Activated naive CD8-positive, alpha-beta T cell treated with anti-CD3 and anti-CD28 coated beads, Interleukin-2, amount 50 U/mL, for 24 hours (primary cell): ENCODE results near the gene VMA21.
A peak's percentile ranks its signal among the peaks of the same experiment; 100 is the strongest.

Experiments
- ATAC-seq: fragments of 150-1000 bp; cut with Tn5 transposase; one replicate; pipeline ENCODE4 v1.10.0; 2021
- DNase-seq: peaks from one replicate; pipeline ENCODE4 v3.0.0; 2021
- H3K27ac Mint-ChIP-seq: one replicate; pipeline ENCODE4 v1.8.0; 2021; ENCODE audit warnings: mild to moderate bottlenecking, mixed read lengths
- H3K27me3 Mint-ChIP-seq: one replicate; pipeline ENCODE4 v1.8.0; 2021; ENCODE audit warnings: mixed read lengths
- H3K36me3 Mint-ChIP-seq: one replicate; pipeline ENCODE4 v1.8.0; 2021; ENCODE audit warnings: low read depth, mixed read lengths
- H3K4me1 Mint-ChIP-seq: one replicate; pipeline ENCODE4 v1.8.0; 2021; ENCODE audit warnings: mixed read lengths
- H3K4me3 Mint-ChIP-seq: one replicate; pipeline ENCODE4 v1.8.0; 2021; ENCODE audit warnings: mild to moderate bottlenecking, moderate library complexity, mixed read lengths
- H3K9me3 Mint-ChIP-seq: one replicate; pipeline ENCODE4 v1.8.0; 2021; ENCODE audit warnings: mixed read lengths

The VMA21 gene

GRCh38 chrX:151396825-151397740 is at the start of gene VMA21:
Gene VMA21, plus strand, starts transcription at chrX:151397206. Its CDS starts 103 bp downstream, at chrX:151397309.
- H3K4me1 Mint-ChIP-seq: peaks cover 64% of the 10 kb centered on the region
- peak; percentile 76 for ATAC-seq
- no peaks in the 10 kb centered on the region for H3K27me3 Mint-ChIP-seq

GRCh38 chrX:151359341-151359740 is 37.7 kb upstream of the VMA21 start:
- ATAC-seq (no peak), DNase-seq (no peak)
- Mint-ChIP-seq H3K36me3 (no peaks in the 10 kb centered on the region), H3K9me3 (no peaks in the 10 kb centered on the region), H3K4me1 (no peaks in the 10 kb centered on the region), H3K27ac (no peak overlapping the region), H3K27me3 (peaks cover 7% of the 10 kb centered on the region), H3K4me3 (no peak overlapping the region)

More at GRCh38 chrX:151396825-151397740, at the start of gene VMA21:
- peak within 1 kb of the TSS; percentile 97 for H3K27ac Mint-ChIP-seq
- H3K36me3 Mint-ChIP-seq: peaks cover 24% of the 10 kb centered on the region
- peak within 1 kb of the TSS; percentile 91 for H3K4me3 Mint-ChIP-seq
- H3K9me3 Mint-ChIP-seq: no peaks in the 10 kb centered on the region
- DNase-seq: peak; percentile 81

GRCh38 chrX:151359931-151360871 is 36.8 kb upstream of the VMA21 start:
- DNase-seq: peak; percentile 53
- Mint-ChIP-seq H3K4me3 (no peak overlapping the region), H3K9me3 (no peaks in the 10 kb centered on the region), H3K4me1 (no peaks in the 10 kb centered on the region), H3K36me3 (no peaks in the 10 kb centered on the region), H3K27ac (no peak overlapping the region), H3K27me3 (peaks cover 7% of the 10 kb centered on the region)
- ATAC-seq: peak; percentile 59

GRCh38 chrX:151363316-151363715 is 33.7 kb upstream of the VMA21 start:
- Mint-ChIP-seq H3K36me3 (no peaks in the 10 kb centered on the region), H3K9me3 (no peaks in the 10 kb centered on the region), H3K4me1 (no peaks in the 10 kb centered on the region), H3K4me3 (no peak overlapping the region), H3K27ac (no peak overlapping the region), H3K27me3 (peaks cover 10% of the 10 kb centered on the region)
- DNase-seq (no peak), ATAC-seq (no peak)

GRCh38 chrX:151365579-151365978 is 31.4 kb upstream of the VMA21 start:
- DNase-seq: no peak
- ATAC-seq: no peak
- no peaks in the 10 kb centered on the region for H3K9me3 Mint-ChIP-seq
- H3K27me3 Mint-ChIP-seq: peaks cover 9% of the 10 kb centered on the region
- no peaks in the 10 kb centered on the region for H3K4me1 Mint-ChIP-seq
- H3K27ac Mint-ChIP-seq: no peak overlapping the region
- no peaks in the 10 kb centered on the region for H3K36me3 Mint-ChIP-seq
- H3K4me3 Mint-ChIP-seq: no peak overlapping the region

GRCh38 chrX:151370906-151371305 is 26.1 kb upstream of the VMA21 start:
- peaks cover 10% of the 10 kb centered on the region for H3K27me3 Mint-ChIP-seq
- peak; percentile 57 for ATAC-seq
- no peaks in the 10 kb centered on the region for H3K9me3 Mint-ChIP-seq
- no peaks in the 10 kb centered on the region for H3K4me1 Mint-ChIP-seq
- H3K36me3 Mint-ChIP-seq: no peaks in the 10 kb centered on the region
- H3K27ac Mint-ChIP-seq: no peak overlapping the region
- DNase-seq: no peak
- H3K4me3 Mint-ChIP-seq: no peak overlapping the region

GRCh38 chrX:151384807-151385206 is 12.2 kb upstream of the VMA21 start:
- Mint-ChIP-seq H3K27ac (no peak overlapping the region), H3K4me3 (no peak overlapping the region), H3K4me1 (no peaks in the 10 kb centered on the region), H3K9me3 (no peaks in the 10 kb centered on the region), H3K27me3 (peaks cover 2% of the 10 kb centered on the region), H3K36me3 (no peaks in the 10 kb centered on the region)
- no peak for DNase-seq
- ATAC-seq: no peak

- ATAC-seq: no peak
Measured at GRCh38 chrX:151386838-151387459, 10.1 kb upstream of the VMA21 start.

GRCh38 chrX:151391722-151392121 is 5.3 kb upstream of the VMA21 start:
- ATAC-seq (no peak), DNase-seq (no peak)
- Mint-ChIP-seq H3K27me3 (no peaks in the 10 kb centered on the region), H3K4me3 (no peak overlapping the region), H3K9me3 (no peaks in the 10 kb centered on the region), H3K27ac (no peak overlapping the region), H3K4me1 (peaks cover 30% of the 10 kb centered on the region), H3K36me3 (no peaks in the 10 kb centered on the region)

More at GRCh38 chrX:151386838-151387459, 10.1 kb upstream of the VMA21 start:
- H3K9me3 Mint-ChIP-seq: no peaks in the 10 kb centered on the region
- DNase-seq: no peak
- no peaks in the 10 kb centered on the region for H3K36me3 Mint-ChIP-seq
- no peaks in the 10 kb centered on the region for H3K4me1 Mint-ChIP-seq
- H3K27ac Mint-ChIP-seq: no peak overlapping the region
- no peak overlapping the region for H3K4me3 Mint-ChIP-seq
- peaks cover 2% of the 10 kb centered on the region for H3K27me3 Mint-ChIP-seq

GRCh38 chrX:151393514-151393913 is 3.5 kb upstream of the VMA21 start:
- ATAC-seq (peak; percentile 72), DNase-seq (peak; percentile 33)
- H3K4me3 Mint-ChIP-seq: peak overlapping the region; percentile 59
- no peaks in the 10 kb centered on the region for H3K9me3 Mint-ChIP-seq
- no peaks in the 10 kb centered on the region for H3K27me3 Mint-ChIP-seq
- H3K4me1 Mint-ChIP-seq: peaks cover 39% of the 10 kb centered on the region
- H3K27ac Mint-ChIP-seq: peak overlapping the region; percentile 74
- H3K36me3 Mint-ChIP-seq: peaks cover 8% of the 10 kb centered on the region

GRCh38 chrX:151396042-151396824 is 773 bp upstream of the VMA21 start:
- Mint-ChIP-seq H3K4me1 (peaks cover 60% of the 10 kb centered on the region), H3K9me3 (no peaks in the 10 kb centered on the region), H3K27me3 (no peaks in the 10 kb centered on the region), H3K36me3 (peaks cover 24% of the 10 kb centered on the region), H3K4me3 (peak overlapping the region; percentile 81), H3K27ac (peak overlapping the region; percentile 97)
- ATAC-seq: peak; percentile 26
- DNase-seq: peak; percentile 19

- no peak for DNase-seq
- Mint-ChIP-seq H3K9me3 (no peaks in the 10 kb centered on the region), H3K4me3 (peak overlapping the region; percentile 91), H3K36me3 (peaks cover 26% of the 10 kb centered on the region), H3K4me1 (peaks cover 63% of the 10 kb centered on the region), H3K27ac (peak overlapping the region; percentile 89), H3K27me3 (no peaks in the 10 kb centered on the region)
- no peak for ATAC-seq
Measured at GRCh38 chrX:151397741-151398070, 700 bp downstream of the VMA21 start.

GRCh38 chrX:151398346-151398745 is 1.3 kb downstream of the VMA21 start:
- no peaks in the 10 kb centered on the region for H3K27me3 Mint-ChIP-seq
- H3K9me3 Mint-ChIP-seq: no peaks in the 10 kb centered on the region
- peaks cover 59% of the 10 kb centered on the region for H3K4me1 Mint-ChIP-seq
- ATAC-seq: no peak
- H3K36me3 Mint-ChIP-seq: peaks cover 28% of the 10 kb centered on the region
- H3K27ac Mint-ChIP-seq: peak overlapping the region; percentile 89
- no peak for DNase-seq
- peak overlapping the region; percentile 91 for H3K4me3 Mint-ChIP-seq
